HUES48 (cell line): ENCODE measurements around the gene TBC1D22A.
A peak's percentile ranks its signal among the peaks of the same experiment; 100 is the strongest.

Experiments used
- H3K27ac ChIP-seq: one replicate; pipeline ENCODE4 v1.7.0; 2013; ENCODE audit warnings: low read depth, low read length, inconsistent platforms
- H3K27me3 ChIP-seq: 2 replicates; pipeline ENCODE4 v1.6.1; 2013; ENCODE audit warnings: mild to moderate bottlenecking, low read length; ENCODE audit not compliant: control insufficient read depth, insufficient read depth
- H3K36me3 ChIP-seq: 2 replicates; pipeline ENCODE4 v1.6.1; 2013; ENCODE audit warnings: low read length; ENCODE audit not compliant: control insufficient read depth, insufficient read depth
- H3K4me1 ChIP-seq: 2 replicates; pipeline ENCODE4 v1.6.1; 2013; ENCODE audit warnings: mild to moderate bottlenecking, low read length; ENCODE audit not compliant: control insufficient read depth, insufficient read depth
- H3K4me3 ChIP-seq: 2 replicates; pipeline ENCODE4 v1.5.1; 2013; ENCODE audit warnings: mild to moderate bottlenecking, low read depth, low read length
- H3K9ac ChIP-seq: 2 replicates; pipeline ENCODE4 v1.6.1; 2013; ENCODE audit warnings: mild to moderate bottlenecking, low read depth, low read length, moderate library complexity
- H3K9me3 ChIP-seq: 2 replicates; pipeline ENCODE4 v1.6.1; 2013; ENCODE audit warnings: low read length; ENCODE audit not compliant: control insufficient read depth, insufficient read depth

Gene TBC1D22A

GRCh38 chr22:47215851-47216250, 453.4 kb downstream of the TBC1D22A start:
- H3K9ac ChIP-seq = no peak overlapping the region
- H3K4me3 ChIP-seq = no peak overlapping the region
- H3K27me3 ChIP-seq = no peaks in the 10 kb centered on the region
- H3K27ac ChIP-seq = no peak overlapping the region
- no peaks in the 10 kb centered on the region for H3K36me3 ChIP-seq
- peaks cover 75% of the 10 kb centered on the region for H3K9me3 ChIP-seq
- no peaks in the 10 kb centered on the region for H3K4me1 ChIP-seq

- Histone ChIP-seq H3K4me3 (no peak overlapping the region), H3K4me1 (no peaks in the 10 kb centered on the region), H3K36me3 (no peaks in the 10 kb centered on the region), H3K9ac (no peak overlapping the region), H3K27ac (no peak overlapping the region), H3K27me3 (no peaks in the 10 kb centered on the region), H3K9me3 (peaks cover 83% of the 10 kb centered on the region)
These were observed 456.2 kb downstream of the TBC1D22A start for GRCh38 chr22:47218671-47219070.

DNA sequence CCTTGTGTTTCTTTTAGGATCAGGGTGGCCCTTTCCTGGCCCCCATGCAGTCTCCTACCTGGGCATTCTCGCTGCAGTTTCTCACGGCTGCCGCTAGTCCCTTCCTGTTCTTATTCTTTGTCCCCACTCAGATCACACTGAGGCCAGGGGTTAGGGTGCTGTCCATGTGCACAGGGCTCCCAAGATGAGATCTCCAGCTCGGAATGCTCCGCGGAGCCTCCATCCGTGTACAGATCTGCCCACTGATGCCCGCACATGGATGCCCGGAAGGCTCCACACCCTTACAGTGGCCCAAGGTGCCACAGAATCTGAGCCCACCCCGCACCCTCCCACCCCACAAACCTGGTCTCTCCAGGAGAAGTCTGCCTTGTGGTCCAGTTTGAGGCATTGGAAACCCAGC, 457.3 kb downstream of the TBC1D22A start:
- no peaks in the 10 kb centered on the region for H3K36me3 ChIP-seq
- no peaks in the 10 kb centered on the region for H3K4me1 ChIP-seq
- H3K4me3 ChIP-seq = no peak overlapping the region
- H3K27ac ChIP-seq = no peak overlapping the region
- no peak overlapping the region for H3K9ac ChIP-seq
- peaks cover 83% of the 10 kb centered on the region for H3K9me3 ChIP-seq
- no peaks in the 10 kb centered on the region for H3K27me3 ChIP-seq

DNA sequence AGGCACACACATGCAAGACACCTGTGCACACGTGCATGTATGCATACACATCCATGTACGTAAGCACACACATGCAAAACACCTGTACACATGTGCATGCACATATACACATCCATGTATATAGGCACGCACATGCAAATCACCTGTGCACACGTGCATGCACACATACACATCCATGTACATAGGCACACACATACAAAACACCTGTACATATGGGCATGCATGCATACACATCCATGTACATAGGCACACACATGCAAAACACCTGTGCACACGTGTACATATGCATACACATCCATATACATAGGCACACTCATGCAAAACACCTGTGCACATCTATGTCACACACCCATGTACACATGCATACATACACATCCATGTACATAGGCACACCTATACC, 458.3 kb downstream of the TBC1D22A start:
- Histone ChIP-seq H3K27ac (no peak overlapping the region), H3K4me3 (peak overlapping the region; percentile 20; the same call in 1 of the 2 replicates), H3K36me3 (no peaks in the 10 kb centered on the region), H3K4me1 (no peaks in the 10 kb centered on the region), H3K9ac (no peak overlapping the region), H3K9me3 (peaks cover 83% of the 10 kb centered on the region), H3K27me3 (no peaks in the 10 kb centered on the region)

DNA sequence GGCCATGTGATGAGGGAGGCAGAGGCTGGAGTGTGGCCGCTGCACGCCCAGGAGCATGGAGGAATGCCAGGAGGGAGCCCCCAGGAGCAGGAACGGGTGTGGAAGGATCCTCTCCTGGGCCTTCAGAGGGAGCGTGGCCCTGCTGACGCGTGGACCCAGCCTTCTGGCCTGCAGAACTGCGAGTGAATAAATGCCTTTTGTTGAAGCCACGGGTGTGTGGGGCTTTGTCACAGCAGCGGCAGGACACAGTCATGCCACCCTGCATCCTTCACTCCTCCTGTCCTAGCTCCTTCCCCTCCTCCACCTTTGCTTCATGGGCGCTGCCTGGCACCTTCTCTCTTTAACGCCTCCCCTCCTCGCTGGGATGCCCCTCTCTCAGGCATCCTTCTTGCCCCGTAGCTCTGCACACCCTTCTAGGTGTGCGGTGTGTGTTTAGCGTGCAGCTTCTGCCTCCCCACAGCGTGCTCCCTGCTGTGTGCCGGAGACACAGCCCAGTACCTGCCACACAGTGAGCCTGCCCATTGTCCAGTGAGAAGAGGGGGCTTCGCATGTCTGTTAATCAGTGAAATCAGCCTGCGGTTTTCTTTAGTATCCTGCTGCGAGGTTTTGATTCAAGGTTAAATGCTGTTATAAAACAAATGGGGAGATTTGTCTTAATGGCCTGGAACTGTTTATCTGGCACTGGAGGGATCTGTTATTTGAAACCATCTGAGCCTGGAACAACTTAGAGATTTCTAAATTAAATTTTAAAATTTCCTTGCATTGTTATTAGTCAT, 459.6 kb downstream of the TBC1D22A start:
- Histone ChIP-seq H3K27ac (no peak overlapping the region), H3K9me3 (peaks cover 88% of the 10 kb centered on the region), H3K27me3 (no peaks in the 10 kb centered on the region), H3K4me3 (no peak overlapping the region), H3K4me1 (no peaks in the 10 kb centered on the region), H3K36me3 (no peaks in the 10 kb centered on the region), H3K9ac (no peak overlapping the region)
